Mesendoderm (in vitro differentiated cells): ENCODE data around the gene ARHGAP26.

Experiments used
- DNase-seq: peaks from one replicate; pipeline ENCODE4 v3.0.0; 2013
- H2AK5ac ChIP-seq: 2 replicates; pipeline ENCODE4 v1.6.1; 2013; ENCODE audit warnings: low read length, inconsistent platforms
- H2BK120ac ChIP-seq: 2 replicates; pipeline ENCODE4 v1.6.1; 2013; ENCODE audit warnings: low read depth, mild to moderate bottlenecking, low read length, moderate library complexity, mixed read lengths
- H2BK15ac ChIP-seq: replicated peaks from 2 replicates; pipeline ENCODE4 v1.6.1; 2013; ENCODE audit warnings: low read depth, mild to moderate bottlenecking, moderate library complexity
- H2BK5ac ChIP-seq: 2 replicates; pipeline ENCODE4 v1.6.1; 2013; ENCODE audit warnings: low read length, inconsistent platforms
- H3K18ac ChIP-seq: 2 replicates; pipeline ENCODE4 v1.6.1; 2013; ENCODE audit warnings: mild to moderate bottlenecking, low read length, mixed read lengths
- H3K23ac ChIP-seq: one replicate; pipeline ENCODE4 v1.6.1; 2013; ENCODE audit warnings: low read length
- H3K27ac ChIP-seq: 2 replicates; pipeline ENCODE4 v1.5.1; 2013; ENCODE audit warnings: low read depth, mild to moderate bottlenecking, inconsistent platforms, low read length, moderate library complexity
- H3K27me3 ChIP-seq: 2 replicates; pipeline ENCODE4 v1.6.1; 2013; ENCODE audit warnings: low read length, control low read depth, mild to moderate bottlenecking, inconsistent platforms; ENCODE audit not compliant: insufficient read depth, poor library complexity
- H3K36me3 ChIP-seq: 2 replicates; pipeline ENCODE4 v1.6.1; 2013; ENCODE audit warnings: low read length, inconsistent platforms; ENCODE audit not compliant: control insufficient read depth, insufficient read depth
- H3K4ac ChIP-seq: one replicate; pipeline ENCODE4 v1.6.1; 2013; ENCODE audit warnings: low read depth, mild to moderate bottlenecking, low read length, moderate library complexity
- H3K4me1 ChIP-seq: 2 replicates; pipeline ENCODE4 v1.6.1; 2013; ENCODE audit warnings: low read depth, low read length, inconsistent platforms; ENCODE audit not compliant: control insufficient read depth
- H3K4me2 ChIP-seq: 2 replicates; pipeline ENCODE4 v1.6.1; 2013; ENCODE audit warnings: low read length
- H3K4me3 ChIP-seq: 2 replicates; pipeline ENCODE4 v1.5.1; 2013; ENCODE audit warnings: mild to moderate bottlenecking, low read length
- H3K56ac ChIP-seq: one replicate; pipeline ENCODE4 v1.6.1; 2013; ENCODE audit warnings: low read length
- H3K79me1 ChIP-seq: 2 replicates; pipeline ENCODE4 v1.6.1; 2013; ENCODE audit warnings: low read length, inconsistent platforms
- H3K79me2 ChIP-seq: 2 replicates; pipeline ENCODE4 v1.6.1; 2013; ENCODE audit warnings: mild to moderate bottlenecking, low read length; ENCODE audit not compliant: control insufficient read depth, insufficient read depth
- H3K9ac ChIP-seq: 2 replicates; pipeline ENCODE4 v1.6.1; 2013; ENCODE audit warnings: low read length, inconsistent platforms
- H4K5ac ChIP-seq: one replicate; pipeline ENCODE4 v1.6.1; 2013; ENCODE audit warnings: low read length
- H4K8ac ChIP-seq: one replicate; pipeline ENCODE4 v1.6.1; 2013; ENCODE audit warnings: low read depth, mild to moderate bottlenecking, control low read depth, low read length, moderate library complexity
- WGBS: extraction: QIAGEN DNeasy Blood & Tissue Kit; methylation state at CpG from one replicate; pipeline ENCODE4 v1.1.7; 2013; ENCODE audit warnings: low lambda C conversion rate, missing lambda C conversion rate; ENCODE audit not compliant: insufficient coverage; ENCODE audit errors: extremely low coverage; 5-methylcytosine and 5-hydroxymethylcytosine counted together

ARHGAP26 gene

GRCh38 chr5:143155455-143155854 lies 385.3 kb downstream of the ARHGAP26 start:
- H2BK5ac ChIP-seq: no peak overlapping the region
- DNase-seq: no peak
- H3K4ac ChIP-seq: peak overlapping the region; percentile 2
- H3K9ac ChIP-seq: no peak overlapping the region
- H2BK120ac ChIP-seq: no peak overlapping the region
- no peak overlapping the region for H4K5ac ChIP-seq
- no peaks in the 10 kb centered on the region for H3K27me3 ChIP-seq
- no peaks in the 10 kb centered on the region for H3K79me2 ChIP-seq
- no CpG with 5 or more reads among the region's 3 CpGs for WGBS
- no peak overlapping the region for H4K8ac ChIP-seq
- peak overlapping the region; percentile 33 for H3K27ac ChIP-seq
- H2AK5ac ChIP-seq: no peak overlapping the region
- peak overlapping the region; percentile 66 for H3K18ac ChIP-seq
- no peaks in the 10 kb centered on the region for H3K36me3 ChIP-seq
- peaks cover 2% of the 10 kb centered on the region for H3K4me1 ChIP-seq
- H3K56ac ChIP-seq: peak overlapping the region; percentile 47
- no peak overlapping the region for H2BK15ac ChIP-seq
- no peaks in the 10 kb centered on the region for H3K79me1 ChIP-seq
- H3K23ac ChIP-seq: no peak overlapping the region
- no peak overlapping the region for H3K4me3 ChIP-seq
- H3K4me2 ChIP-seq: no peak overlapping the region

- Histone ChIP-seq H3K79me2 (no peaks in the 10 kb centered on the region), H3K79me1 (no peaks in the 10 kb centered on the region), H3K4me2 (no peak overlapping the region), H3K27ac (no peak overlapping the region), H2BK120ac (no peak overlapping the region), H4K8ac (no peak overlapping the region), H3K18ac (no peak overlapping the region), H3K56ac (no peak overlapping the region), H3K9ac (no peak overlapping the region), H3K36me3 (no peaks in the 10 kb centered on the region), H3K4me1 (peaks cover 2% of the 10 kb centered on the region), H2AK5ac (no peak overlapping the region), H4K5ac (no peak overlapping the region), H3K23ac (no peak overlapping the region), H2BK15ac (no peak overlapping the region), H2BK5ac (no peak overlapping the region), H3K27me3 (no peaks in the 10 kb centered on the region), H3K4ac (no peak overlapping the region), H3K4me3 (no peak overlapping the region)
- WGBS: no CpG with 5 or more reads among the region's 1 CpG
- no peak for DNase-seq
These were observed 385.9 kb downstream of the ARHGAP26 start for GRCh38 chr5:143156086-143156485.

- Histone ChIP-seq H2AK5ac (peak overlapping the region; percentile 77), H3K4me1 (peaks cover 2% of the 10 kb centered on the region), H2BK15ac (no peak overlapping the region), H4K8ac (no peak overlapping the region), H2BK120ac (no peak overlapping the region), H3K36me3 (no peaks in the 10 kb centered on the region), H2BK5ac (no peak overlapping the region), H3K79me2 (no peaks in the 10 kb centered on the region), H3K23ac (no peak overlapping the region), H4K5ac (no peak overlapping the region), H3K56ac (no peak overlapping the region), H3K4ac (no peak overlapping the region), H3K9ac (no peak overlapping the region), H3K4me2 (no peak overlapping the region), H3K27ac (no peak overlapping the region), H3K18ac (no peak overlapping the region), H3K4me3 (no peak overlapping the region), H3K79me1 (no peaks in the 10 kb centered on the region), H3K27me3 (no peaks in the 10 kb centered on the region)
- WGBS: no CpG with 5 or more reads among the region's 4 CpGs
- DNase-seq: no peak
These were observed 386.4 kb downstream of the ARHGAP26 start for GRCh38 chr5:143156572-143156971.

GRCh38 chr5:143159031-143159430 lies 388.9 kb downstream of the ARHGAP26 start:
- H3K4me1 ChIP-seq: peaks cover 2% of the 10 kb centered on the region
- H3K27me3 ChIP-seq: no peaks in the 10 kb centered on the region
- H3K79me1 ChIP-seq: no peaks in the 10 kb centered on the region
- H3K4me2 ChIP-seq: no peak overlapping the region
- no peak overlapping the region for H2BK5ac ChIP-seq
- no peak overlapping the region for H3K56ac ChIP-seq
- no peak overlapping the region for H4K5ac ChIP-seq
- H2BK15ac ChIP-seq: no peak overlapping the region
- H3K23ac ChIP-seq: no peak overlapping the region
- no peak overlapping the region for H2AK5ac ChIP-seq
- H2BK120ac ChIP-seq: no peak overlapping the region
- WGBS: no CpG with 5 or more reads among the region's 3 CpGs
- H4K8ac ChIP-seq: no peak overlapping the region
- no peak overlapping the region for H3K4me3 ChIP-seq
- H3K27ac ChIP-seq: no peak overlapping the region
- no peak overlapping the region for H3K18ac ChIP-seq
- H3K36me3 ChIP-seq: no peaks in the 10 kb centered on the region
- no peaks in the 10 kb centered on the region for H3K79me2 ChIP-seq
- no peak overlapping the region for H3K9ac ChIP-seq
- DNase-seq: no peak
- H3K4ac ChIP-seq: no peak overlapping the region

- H3K79me1 ChIP-seq: no peaks in the 10 kb centered on the region
- H3K9ac ChIP-seq: no peak overlapping the region
- no peak overlapping the region for H2BK5ac ChIP-seq
- H3K4me2 ChIP-seq: no peak overlapping the region
- H3K27ac ChIP-seq: no peak overlapping the region
- no peak overlapping the region for H4K5ac ChIP-seq
- H2BK120ac ChIP-seq: no peak overlapping the region
- H3K18ac ChIP-seq: no peak overlapping the region
- no peak overlapping the region for H4K8ac ChIP-seq
- H3K4ac ChIP-seq: no peak overlapping the region
- WGBS: no CpG with 5 or more reads among the region's 5 CpGs
- no peaks in the 10 kb centered on the region for H3K79me2 ChIP-seq
- no peak for DNase-seq
- no peaks in the 10 kb centered on the region for H3K4me1 ChIP-seq
- H3K4me3 ChIP-seq: no peak overlapping the region
- no peak overlapping the region for H2BK15ac ChIP-seq
- H2AK5ac ChIP-seq: no peak overlapping the region
- no peak overlapping the region for H3K23ac ChIP-seq
- no peaks in the 10 kb centered on the region for H3K36me3 ChIP-seq
- no peaks in the 10 kb centered on the region for H3K27me3 ChIP-seq
- H3K56ac ChIP-seq: no peak overlapping the region
These were observed 391.8 kb downstream of the ARHGAP26 start for GRCh38 chr5:143161885-143162540.

GRCh38 chr5:143162810-143163209 lies 392.6 kb downstream of the ARHGAP26 start:
- Histone ChIP-seq H2AK5ac (no peak overlapping the region), H4K8ac (no peak overlapping the region), H3K36me3 (no peaks in the 10 kb centered on the region), H3K79me1 (no peaks in the 10 kb centered on the region), H3K18ac (no peak overlapping the region), H3K56ac (no peak overlapping the region), H3K4me2 (no peak overlapping the region), H3K9ac (no peak overlapping the region), H3K4me3 (no peak overlapping the region), H4K5ac (no peak overlapping the region), H3K4me1 (no peaks in the 10 kb centered on the region), H3K27ac (no peak overlapping the region), H3K4ac (no peak overlapping the region), H2BK120ac (no peak overlapping the region), H2BK15ac (no peak overlapping the region), H2BK5ac (no peak overlapping the region), H3K23ac (no peak overlapping the region), H3K27me3 (no peaks in the 10 kb centered on the region), H3K79me2 (no peaks in the 10 kb centered on the region)
- DNase-seq: no peak
- WGBS: no CpG with 5 or more reads among the region's 3 CpGs
